ENCODE results near the gene PPP1R2B. TPM values are rescaled to one million over a fixed set of nuclear protein-coding genes. Genes with fewer than 3 reads are reported as not detected.

Gene PPP1R2B
- total RNA-seq, 4 donors from 2014 or later, result not detected

GRCh38 chr5:156815988-156816599 lies 34.0 kb upstream of the PPP1R2B start:
- TF ChIP-seq CTCF (IDR thresholded peaks at IDR 0.05), result peak in 4 of 6 experiments; percentile 32 to 47 (median 41)
- no peak for TF ChIP-seq POLR2A (IDR thresholded peaks at IDR 0.05)
- Histone ChIP-seq H3K4me1 (no peaks in the 10 kb centered on the region), H3K9me3 (no peaks in the 10 kb centered on the region), H3K27me3 (no peaks in the 10 kb centered on the region), H3K27ac (no peak overlapping the region), H3K4me3 (no peak overlapping the region), H3K36me3 (no peaks in the 10 kb centered on the region)
- no peak for DNase-seq

- Histone ChIP-seq H3K9me3 (no peaks in the 10 kb centered on the region), H3K27ac (no peak overlapping the region), H3K4me3 (no peak overlapping the region), H3K4me1 (no peaks in the 10 kb centered on the region), H3K36me3 (no peaks in the 10 kb centered on the region), H3K27me3 (no peaks in the 10 kb centered on the region)
- no peak for DNase-seq
- TF ChIP-seq CTCF (IDR thresholded peaks at IDR 0.05) (no peak), POLR2A (IDR thresholded peaks at IDR 0.05) (no peak)
Observed at GRCh38 chr5:156819537-156819936, 30.6 kb upstream of the PPP1R2B start.

GRCh38 chr5:156819967-156820581 lies 30.0 kb upstream of the PPP1R2B start:
- TF ChIP-seq POLR2A (IDR thresholded peaks at IDR 0.05) (no peak), CTCF (IDR thresholded peaks at IDR 0.05) (no peak)
- Histone ChIP-seq H3K4me1 (no peaks in the 10 kb centered on the region), H3K9me3 (no peaks in the 10 kb centered on the region), H3K4me3 (no peak overlapping the region), H3K36me3 (no peaks in the 10 kb centered on the region), H3K27me3 (no peaks in the 10 kb centered on the region), H3K27ac (no peak overlapping the region)
- DNase-seq, result no peak

- H3K27me3 ChIP-seq, result no peaks in the 10 kb centered on the region
- no peak for TF ChIP-seq POLR2A (IDR thresholded peaks at IDR 0.05)
- TF ChIP-seq CTCF (IDR thresholded peaks at IDR 0.05), result no peak
- no peaks in the 10 kb centered on the region for H3K4me1 ChIP-seq
- H3K36me3 ChIP-seq, result no peaks in the 10 kb centered on the region
- no peak overlapping the region for H3K4me3 ChIP-seq
- no peaks in the 10 kb centered on the region for H3K9me3 ChIP-seq
- H3K27ac ChIP-seq, result no peak overlapping the region
- DNase-seq, result no peak
Observed at GRCh38 chr5:156824241-156824640, 25.9 kb upstream of the PPP1R2B start.

- H3K4me3 ChIP-seq, result no peak overlapping the region
- DNase-seq, result no peak
- H3K27me3 ChIP-seq, result no peaks in the 10 kb centered on the region
- H3K36me3 ChIP-seq, result no peaks in the 10 kb centered on the region
- H3K27ac ChIP-seq, result no peak overlapping the region
- H3K4me1 ChIP-seq, result no peaks in the 10 kb centered on the region
- TF ChIP-seq CTCF (IDR thresholded peaks at IDR 0.05), result peak in 4 of 6 experiments; percentile 6 to 49 (median 41)
- TF ChIP-seq POLR2A (IDR thresholded peaks at IDR 0.05), result no peak
- no peaks in the 10 kb centered on the region for H3K9me3 ChIP-seq
Observed at GRCh38 chr5:156824800-156825199, 25.3 kb upstream of the PPP1R2B start.
